Hematopoietic multipotent progenitor cell (in vitro differentiated cells): Measurements from ENCODE around the gene DPP10. TPM values are rescaled to one million over a fixed set of nuclear protein-coding genes. Genes with fewer than 3 reads are reported as not detected.

ENCODE experiments used
- DNase-seq, 3 donors: peaks; one replicate each; pipeline ENCODE4 v3.0.0-alpha.2; 2011 to 2015; ENCODE audit warnings: low read depth in 2 of 3, low spot score in 2 of 3
- total RNA-seq: library from RNA; depleted of rRNA; stranded (reverse); fragments of >200 nt; gene quantifications from one replicate; pipeline ENCODE4 v1.2.3, GENCODE V29; 2012

DPP10 gene
- total RNA-seq, 1 donor, result 1.9 TPM

DNA sequence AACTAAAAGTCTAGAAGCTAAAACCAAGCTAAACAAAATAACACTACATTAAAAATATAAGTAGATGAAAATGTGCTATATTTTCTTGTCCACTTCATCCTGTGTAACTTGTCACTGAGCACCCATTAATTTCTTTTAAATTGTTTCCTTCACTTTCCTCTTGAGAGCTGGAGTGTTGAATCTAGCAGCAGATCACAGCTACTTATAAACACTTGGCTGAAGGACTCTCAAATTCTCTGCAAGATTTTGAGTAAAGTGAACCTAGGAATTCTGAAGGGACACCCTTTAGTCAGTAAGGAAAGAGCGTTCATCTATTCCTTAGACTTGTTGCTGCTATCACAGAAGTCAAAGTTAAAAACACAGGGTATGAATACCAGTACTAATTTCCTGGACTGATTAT lies 1163.9 kb downstream of the DPP10 start:
- no peak for DNase-seq

DNA sequence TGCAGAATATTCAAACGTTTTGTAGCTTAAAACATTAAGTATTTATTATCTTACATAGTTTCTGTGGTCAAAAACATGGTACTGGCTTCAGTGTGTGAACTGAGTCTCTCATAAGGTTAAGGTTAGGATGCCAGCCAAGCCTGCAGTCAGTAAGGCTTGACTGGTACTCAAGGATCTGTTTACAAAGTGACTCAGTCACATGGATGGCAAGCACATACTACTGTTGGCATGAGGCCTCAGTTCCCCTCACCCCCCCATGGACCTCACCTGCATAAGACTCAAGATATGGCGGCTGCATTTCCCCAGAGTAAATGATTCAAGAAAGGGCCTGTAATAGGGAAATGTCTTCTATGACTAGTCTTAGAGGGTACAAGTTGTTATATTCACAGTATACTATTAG lies 1167.5 kb downstream of the DPP10 start:
- no peak for DNase-seq

DNA sequence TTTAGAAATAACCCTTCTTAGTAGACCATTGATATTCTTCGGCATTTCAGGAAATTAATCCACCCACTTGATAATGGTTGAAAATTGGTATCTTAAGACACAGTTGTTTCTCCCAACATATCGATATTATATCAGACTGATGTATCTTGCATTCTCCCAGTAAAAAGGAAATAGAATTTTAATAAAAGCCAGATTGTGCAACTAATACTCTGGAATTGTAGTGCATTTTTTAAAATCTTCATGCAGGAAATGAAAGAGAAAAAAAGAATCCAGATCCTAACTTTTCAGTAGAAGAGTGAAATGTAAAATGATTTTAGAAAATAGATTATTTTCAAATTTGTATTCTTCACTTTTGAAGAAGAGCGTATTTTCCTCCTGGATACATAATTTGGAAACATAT lies 1168.4 kb downstream of the DPP10 start:
- DNase-seq, result no peak

DNA sequence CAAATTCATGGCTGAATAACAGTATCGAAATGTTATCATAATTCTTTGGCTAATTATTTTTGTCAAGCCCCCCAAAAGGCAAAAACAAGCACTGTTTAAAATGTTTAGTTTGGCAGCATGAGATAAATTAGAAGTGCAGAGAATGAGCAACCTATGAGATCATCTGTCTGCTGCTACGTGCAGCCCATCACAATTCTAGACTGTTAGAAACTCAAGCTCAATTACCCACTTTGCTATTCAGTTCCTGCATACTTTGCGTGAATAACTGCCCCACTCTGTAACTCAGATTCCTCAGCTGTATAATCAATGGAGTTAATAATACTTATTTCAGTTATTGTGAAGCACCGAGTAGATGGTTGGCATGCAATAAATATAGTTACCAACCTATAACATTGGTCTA lies 1181.9 kb downstream of the DPP10 start:
- no peak for DNase-seq

DNA sequence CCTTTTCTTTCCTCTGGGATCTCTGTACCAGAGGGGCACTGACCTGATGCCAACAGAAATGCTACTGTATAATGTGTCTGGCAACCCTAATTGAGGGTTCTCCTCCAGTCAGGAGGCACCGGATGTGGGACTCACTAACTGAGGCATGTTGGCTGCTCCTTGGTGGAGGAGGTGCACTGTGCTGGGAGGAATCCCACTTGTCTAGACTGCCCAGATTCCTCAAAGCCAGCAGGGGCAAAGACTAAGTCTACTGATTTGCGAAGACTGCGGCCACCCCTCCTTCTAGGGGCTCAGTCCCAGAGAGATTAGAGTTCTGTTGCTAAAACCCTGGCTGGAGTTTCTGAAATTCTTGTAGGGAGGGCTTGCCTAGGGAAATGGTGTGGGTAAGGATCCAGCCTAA lies 1192.1 kb downstream of the DPP10 start:
- DNase-seq, result no peak

DNA sequence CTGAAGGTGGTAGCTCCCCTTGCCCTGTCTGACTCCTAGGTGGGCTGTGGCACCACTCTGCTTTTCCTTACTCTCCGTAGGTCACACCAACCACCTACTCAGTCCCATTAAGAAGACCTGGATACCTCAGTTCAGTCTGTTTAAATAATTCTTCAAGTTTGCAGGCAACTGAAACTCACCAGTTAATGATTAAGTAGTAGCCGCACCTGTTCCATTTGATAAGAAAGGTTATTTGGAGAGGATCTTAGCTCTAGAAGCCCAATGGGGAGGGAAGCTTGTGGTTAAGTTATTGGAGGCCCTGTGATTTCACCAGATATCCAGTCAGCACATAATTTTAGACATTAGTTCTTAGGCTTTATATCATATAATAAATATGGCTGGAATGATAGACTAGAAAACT lies 1193.0 kb downstream of the DPP10 start:
- no peak for DNase-seq

DNA sequence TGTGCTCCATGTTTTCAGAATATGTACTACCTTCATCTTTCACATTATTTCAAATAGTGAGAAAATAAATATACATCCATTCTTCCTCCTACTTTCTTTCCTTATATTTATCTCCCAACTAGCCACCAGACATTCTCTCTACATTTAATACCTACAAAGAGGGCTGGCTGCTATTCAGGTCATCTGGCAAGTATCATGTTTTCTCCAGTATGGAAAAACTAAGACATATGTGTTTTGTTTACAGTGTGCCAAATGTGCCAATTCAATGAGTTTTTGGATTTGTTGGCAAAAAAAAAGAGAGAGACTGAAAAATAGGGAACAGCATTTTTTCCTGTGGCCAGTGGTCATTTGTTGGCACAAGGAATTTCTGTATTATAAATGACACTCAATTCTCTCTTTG lies 1207.3 kb downstream of the DPP10 start:
- DNase-seq, result no peak

DNA sequence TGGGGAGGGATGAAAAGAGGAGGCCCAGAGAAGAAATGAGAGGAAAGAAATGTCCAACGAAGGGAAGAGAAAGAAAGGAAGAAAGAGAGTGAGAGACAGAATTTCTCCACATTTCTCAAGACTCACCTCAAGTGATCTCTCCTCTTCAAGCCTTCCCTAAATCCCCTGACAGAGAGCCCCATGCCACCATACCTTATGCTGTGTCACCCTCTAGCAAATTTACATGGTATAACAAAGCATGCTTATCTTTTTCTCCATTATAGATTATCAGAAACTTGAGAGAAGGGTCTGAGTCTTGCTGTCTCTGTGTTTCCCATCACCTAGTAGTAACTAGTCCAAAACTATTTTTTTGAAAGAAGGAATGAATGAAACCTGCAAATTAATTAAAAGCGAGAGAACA lies 1208.4 kb downstream of the DPP10 start:
- DNase-seq, result no peak

DNA sequence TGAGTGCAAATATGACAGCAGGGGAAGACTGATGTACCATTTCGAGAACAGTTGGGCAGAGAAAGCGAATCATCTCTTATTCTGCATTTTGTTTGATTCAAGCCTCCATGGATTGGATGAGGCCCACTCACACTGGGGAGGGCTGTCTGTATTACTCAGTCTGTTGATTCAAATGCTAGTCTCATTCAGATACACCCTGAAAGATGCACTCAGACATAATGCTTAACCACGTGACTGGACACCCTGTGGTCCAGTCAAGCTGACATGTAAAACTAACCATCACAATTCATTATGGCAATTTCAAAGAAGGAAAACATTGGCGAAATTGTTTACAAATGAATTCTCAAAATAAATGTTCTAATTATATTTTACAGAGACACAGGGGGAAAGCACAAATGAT lies 1210.2 kb downstream of the DPP10 start:
- no peak for DNase-seq

DNA sequence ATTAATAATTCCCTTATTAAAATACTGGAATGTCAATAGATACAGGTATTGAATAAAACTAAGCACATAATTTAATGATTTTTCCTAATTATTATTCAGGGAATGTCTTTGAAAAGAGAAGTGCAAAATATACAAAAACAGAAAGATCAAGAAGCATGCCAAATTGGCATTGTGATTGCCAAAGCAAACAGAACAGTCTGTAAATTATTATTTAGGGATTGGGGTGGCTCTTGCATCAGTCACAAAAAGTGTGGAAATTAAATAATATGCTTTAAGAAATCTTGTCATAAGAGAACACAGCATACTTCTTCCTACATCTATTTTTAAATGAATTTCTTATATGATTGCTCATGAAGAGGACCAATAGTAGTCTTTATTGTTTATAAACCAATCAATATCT lies 1211.9 kb downstream of the DPP10 start:
- DNase-seq, result no peak

DNA sequence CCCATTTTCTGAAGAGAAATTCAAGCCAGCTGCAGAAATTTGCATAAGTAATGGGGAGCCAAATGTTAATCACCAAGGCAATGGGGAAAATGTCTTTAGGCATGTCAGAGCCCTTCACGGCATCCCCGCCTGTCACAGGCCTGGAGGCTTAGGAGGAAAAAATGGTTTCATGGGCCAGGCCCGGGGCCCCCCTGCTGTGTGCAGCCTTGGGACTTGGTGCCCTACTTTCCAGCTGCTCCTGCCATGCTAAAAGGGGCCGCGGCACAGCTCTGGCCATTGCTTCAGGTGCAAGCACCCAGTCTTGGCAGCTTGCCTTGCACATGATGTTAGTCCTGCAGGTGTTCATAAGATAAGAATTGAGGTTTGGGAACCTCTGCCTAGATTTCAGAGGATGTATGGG lies 1235.7 kb downstream of the DPP10 start:
- DNase-seq, result no peak

DNA sequence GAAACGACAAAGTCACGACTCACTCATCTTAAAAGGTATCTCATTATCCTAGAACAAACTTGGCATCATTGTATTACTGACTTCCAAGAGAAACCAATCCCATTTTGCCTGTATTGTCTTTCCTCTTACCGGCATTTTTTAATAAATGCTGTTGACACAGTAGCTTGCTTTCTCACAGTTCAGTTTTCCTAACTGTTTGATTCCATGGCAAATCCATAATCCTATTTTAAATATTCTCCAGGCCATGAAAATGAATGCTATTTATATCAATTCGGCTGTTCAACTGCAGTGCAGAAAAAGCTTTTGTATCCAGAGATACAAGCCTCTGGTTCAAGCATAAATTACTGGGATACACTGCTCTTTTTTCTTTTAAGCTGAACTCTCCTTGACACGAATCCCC lies 1241.9 kb downstream of the DPP10 start:
- no peak for DNase-seq

DNA sequence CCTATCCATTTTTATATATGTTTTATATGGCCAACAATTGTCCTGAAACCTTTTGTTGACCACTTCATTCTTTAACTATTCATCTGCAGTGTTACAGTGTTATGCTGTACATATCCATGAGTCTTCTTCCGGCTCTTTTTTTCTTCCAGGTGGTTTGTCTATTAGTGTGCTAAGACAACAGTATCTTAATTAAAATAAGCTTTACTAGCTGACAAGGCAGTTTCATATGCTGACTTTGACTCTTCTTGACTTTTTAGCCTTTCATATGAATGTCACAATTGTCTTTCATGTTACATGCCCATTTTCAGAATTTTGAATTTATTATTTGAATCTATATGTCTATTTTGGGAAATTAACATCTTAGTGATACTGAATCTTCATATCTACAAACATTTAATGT lies 1249.0 kb downstream of the DPP10 start:
- DNase-seq, result no peak

DNA sequence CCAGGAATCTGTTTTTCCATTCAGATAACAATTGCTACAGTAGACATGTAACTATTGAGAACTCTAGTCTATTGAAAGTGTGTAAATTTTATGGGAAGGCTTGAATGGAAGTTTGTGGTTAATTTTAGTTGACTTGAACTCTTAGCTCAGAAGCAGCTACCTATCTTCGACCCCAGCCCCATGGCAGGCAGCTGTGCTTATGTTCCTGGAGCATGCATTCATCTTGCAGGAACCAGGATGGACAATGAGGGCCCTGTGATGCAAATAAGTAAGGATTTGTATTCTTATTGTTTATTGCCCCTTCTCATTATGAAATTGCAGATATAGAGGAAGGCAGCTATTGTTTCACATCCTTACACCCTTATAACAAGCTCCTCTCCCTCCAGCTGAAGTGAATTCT lies 1252.2 kb downstream of the DPP10 start:
- DNase-seq, result no peak

DNA sequence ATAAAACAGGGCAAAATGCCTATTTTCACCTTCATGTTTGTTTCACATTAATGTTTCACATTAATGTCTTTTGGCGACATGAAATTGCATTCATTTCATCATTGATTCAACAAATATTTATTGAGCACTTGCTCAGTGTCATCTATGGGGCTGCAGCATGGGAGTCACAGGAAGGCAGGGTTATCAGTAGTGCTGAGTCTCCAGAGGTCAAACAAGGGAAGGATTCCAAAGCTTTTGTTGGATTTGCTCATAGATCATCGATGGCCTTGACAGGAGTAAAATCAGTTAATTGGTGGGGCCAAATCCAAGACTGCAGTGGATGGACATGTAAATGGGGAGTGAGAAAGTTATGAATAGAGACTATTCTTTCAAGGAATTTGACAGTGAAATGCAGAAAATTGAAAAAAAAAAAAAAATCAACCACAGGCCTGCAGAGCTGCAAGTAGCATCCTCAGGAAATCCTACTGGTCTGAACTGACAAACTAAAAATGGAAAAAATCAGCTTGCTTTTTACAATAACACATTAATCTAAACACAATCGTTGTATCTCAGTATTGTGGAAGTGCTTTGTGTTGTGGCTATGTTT lies 1290.8 kb downstream of the DPP10 start:
- no peak for DNase-seq

DNA sequence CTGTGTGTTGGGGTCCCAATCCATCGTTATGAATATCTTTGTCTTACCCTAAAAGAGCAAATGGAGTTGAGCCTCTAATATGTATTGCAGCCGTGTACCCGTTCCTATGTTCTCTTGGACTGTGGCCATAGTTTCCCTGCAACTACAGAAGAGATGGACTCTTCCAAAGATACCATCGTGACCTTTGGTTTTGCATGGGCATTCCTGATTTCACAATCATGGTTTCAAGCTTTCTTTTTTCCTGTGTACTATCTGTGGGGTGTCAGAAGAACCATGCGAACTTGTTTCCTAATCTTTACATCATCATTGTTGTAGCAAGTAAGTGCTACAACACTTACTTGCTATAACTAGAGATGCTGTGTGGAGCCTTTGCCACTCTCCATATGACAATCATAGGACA lies 1295.7 kb downstream of the DPP10 start:
- DNase-seq, result no peak

DNA sequence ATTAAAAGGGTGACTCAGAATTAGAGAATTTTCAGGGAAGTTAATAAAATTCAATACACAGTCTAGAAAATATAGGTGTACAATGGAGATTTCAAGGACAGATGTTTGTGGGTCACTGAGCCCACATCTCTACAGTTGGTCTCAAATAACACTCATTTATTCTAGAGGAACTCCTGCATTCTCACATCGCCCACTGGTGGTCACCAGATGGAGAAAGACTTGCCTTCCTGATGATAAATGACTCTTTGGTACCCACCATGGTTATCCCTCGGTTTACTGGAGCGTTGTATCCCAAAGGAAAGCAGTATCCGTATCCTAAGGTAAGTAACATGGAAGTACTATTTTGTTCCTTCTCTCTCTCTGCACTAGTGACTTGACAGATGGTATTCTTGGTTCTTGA lies 1297.1 kb downstream of the DPP10 start:
- DNase-seq, result peak in 1 of 3 donors; percentile 1

DNA sequence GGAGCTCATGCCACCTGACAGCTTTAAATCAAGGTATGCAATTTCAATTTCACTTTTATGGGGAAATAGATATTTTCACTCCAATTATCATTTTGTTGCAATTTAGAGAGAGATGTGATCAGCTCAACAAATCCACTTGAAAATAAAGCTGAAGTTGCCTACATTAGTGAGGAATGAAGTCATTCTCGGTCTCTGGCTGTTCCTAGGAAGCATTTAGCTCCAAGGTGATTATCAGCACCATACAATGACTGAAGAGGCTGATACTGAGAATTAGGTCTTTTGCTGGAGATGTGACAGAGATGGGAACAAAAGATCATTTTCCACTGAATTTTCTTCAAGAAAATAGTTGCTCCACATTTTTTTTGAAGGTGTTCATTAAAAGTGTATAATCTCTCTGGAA lies 1303.7 kb downstream of the DPP10 start:
- DNase-seq, result no peak

DNA sequence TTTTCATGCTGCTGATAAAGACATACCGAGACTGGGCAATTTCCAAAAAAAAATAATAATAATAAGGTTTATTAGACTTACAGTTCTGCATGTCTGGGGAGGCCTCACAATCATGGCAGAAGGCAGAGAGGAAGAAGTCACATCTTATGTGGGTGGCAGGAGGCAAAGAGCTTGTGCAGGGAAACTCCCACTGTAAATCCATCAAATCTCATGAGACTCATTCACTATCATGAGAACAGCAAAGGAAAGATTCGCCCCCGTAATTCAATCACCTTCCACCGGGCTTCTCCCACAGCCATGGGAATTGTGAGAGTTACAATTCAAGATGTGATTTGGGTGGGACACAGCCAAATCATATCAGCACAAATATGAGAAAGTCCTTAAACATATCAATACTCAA lies 1314.8 kb downstream of the DPP10 start:
- DNase-seq, result no peak

DNA sequence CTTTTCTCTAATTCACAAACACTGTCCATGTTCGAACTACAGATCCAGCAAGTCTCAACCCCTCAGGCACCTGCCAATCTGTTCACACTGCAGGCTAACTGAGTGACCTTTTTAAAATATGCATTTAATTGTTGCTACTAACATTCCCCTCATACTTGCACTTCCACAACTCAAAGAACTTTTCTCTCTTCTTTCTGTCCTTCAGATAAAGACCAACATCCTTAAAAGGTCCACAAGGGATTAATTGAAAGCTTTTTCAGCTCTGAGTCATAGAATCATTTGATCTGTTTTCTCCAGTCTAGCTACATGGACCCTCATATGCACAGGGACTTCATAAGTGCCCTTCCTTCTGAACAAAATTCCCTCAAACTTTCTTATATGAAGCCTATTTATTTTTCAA lies 1321.2 kb downstream of the DPP10 start:
- no peak for DNase-seq

DNA sequence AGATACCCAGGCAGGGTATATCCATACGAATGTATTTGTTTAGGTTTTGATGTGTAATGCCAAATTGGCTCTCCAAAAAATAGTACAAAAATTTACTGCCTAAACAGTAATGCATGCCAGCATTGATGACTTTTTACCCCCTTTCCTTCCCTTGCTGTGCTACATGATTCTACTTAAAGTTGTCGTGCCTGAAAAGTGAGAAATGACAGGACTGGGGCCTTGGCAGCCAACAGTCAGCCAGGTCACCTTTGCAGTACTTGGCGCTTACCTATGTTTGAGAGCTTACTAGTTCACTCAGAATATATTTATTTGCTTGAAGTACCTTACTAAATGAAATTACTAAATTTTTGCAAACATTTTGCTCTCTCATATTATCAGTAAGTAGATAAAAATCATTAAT lies 1329.1 kb downstream of the DPP10 start:
- DNase-seq, result no peak

DNA sequence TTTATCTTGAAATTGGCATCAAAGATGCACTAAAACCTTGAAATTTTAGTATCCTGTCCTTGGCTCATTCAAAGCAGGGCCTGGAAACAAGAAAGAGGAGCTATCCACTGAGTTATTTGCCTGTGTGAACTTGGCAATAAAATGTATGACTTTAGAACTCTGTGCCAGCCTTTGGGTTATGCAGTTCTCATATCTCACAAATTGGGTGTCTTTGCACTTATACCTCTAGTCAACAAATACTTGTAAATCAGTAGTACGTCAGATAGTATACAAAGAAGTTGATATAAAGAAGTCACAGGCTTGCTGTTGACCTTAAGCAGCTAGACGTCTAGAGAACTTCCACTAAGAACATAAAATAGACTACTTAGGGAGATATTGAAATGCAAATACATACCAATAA lies 1331.9 kb downstream of the DPP10 start:
- DNase-seq, result no peak

DNA sequence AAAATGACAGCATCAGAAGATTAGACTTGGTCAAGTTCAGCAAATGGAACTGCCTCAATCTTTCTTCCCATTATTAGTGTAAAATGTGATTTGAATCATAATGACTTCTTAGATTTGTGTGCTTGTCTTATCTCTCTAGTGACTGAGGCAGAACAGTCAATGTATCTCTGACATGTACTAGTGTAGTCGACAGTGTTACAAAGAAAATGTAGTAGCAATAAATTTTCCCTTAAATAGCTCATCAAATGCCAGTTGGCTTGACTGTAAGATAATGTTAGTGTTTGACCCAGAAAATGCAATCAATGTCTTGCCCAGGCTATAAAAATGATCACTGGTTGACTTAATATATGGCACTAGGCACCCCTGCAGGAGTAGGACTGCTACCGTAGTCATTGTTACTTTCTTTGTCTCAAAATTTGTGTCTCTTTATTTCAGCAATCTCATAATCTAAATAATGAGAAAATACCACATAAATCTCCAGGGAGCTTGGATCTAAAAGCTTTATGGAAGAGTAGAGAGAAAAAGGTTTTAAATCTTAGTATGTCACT lies 1336.7 kb downstream of the DPP10 start:
- DNase-seq, result no peak
